Prostate gland (tissue), 2 donors: ENCODE data around the gene FXR1.

ENCODE experiments used
- POLR2A ChIP-seq: fragments of 450-650 bp; IDR thresholded peaks from one replicate; pipeline ENCODE4 v1.6.1; 2016; ENCODE audit warnings: antibody characterized with exemption, mild to moderate bottlenecking
- POLR2AphosphoS5 ChIP-seq: sonication (generic); formaldehyde crosslinking; IDR thresholded peaks from one replicate; pipeline ENCODE4 v1.6.1; 2017; ENCODE audit warnings: antibody characterized with exemption
- TF ChIP-seq, protein P1 (sequence below), 4 experiments: fragments of 200-600 bp in 2 of 4; fragments of 450-650 bp in 2 of 4; sonication (generic) in 2 of 4; IDR thresholded peaks; 1 replicate in 3 of 4; 2 replicates in 1 of 4; pipeline ENCODE4 v1.5.1; 2016 to 2019; ENCODE audit warnings: antibody characterized with exemption in 4 of 4, mild to moderate bottlenecking in 2 of 4, moderate library complexity in 2 of 4

DNA sequence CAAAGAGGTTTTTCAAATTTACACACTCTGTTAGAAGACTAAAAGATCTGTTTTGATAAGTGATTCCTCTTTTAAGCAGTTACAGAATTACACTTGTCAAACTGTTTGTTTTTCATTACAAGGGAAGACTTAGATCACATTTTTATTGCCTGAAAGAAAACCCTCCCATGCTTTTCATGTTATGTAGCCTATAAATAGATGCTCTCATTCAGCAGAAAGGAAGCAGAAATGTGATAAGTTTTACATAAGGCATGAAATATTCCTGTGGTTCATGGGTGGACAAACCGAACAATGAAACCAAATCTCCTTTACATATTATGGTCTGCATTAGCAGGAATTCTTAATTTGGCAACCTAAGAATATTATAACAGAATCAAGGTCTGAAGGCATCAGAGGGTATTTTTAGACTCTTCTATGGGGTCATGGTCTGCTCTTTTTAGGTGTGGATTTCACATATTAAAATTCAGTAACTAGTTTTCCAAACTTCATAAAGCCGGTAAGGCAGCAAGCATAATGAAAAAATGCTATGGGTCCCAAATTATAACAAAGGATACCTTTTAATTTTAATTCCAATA is 37.3 kb upstream of the FXR1 start:
- TF ChIP-seq, protein P1, sequence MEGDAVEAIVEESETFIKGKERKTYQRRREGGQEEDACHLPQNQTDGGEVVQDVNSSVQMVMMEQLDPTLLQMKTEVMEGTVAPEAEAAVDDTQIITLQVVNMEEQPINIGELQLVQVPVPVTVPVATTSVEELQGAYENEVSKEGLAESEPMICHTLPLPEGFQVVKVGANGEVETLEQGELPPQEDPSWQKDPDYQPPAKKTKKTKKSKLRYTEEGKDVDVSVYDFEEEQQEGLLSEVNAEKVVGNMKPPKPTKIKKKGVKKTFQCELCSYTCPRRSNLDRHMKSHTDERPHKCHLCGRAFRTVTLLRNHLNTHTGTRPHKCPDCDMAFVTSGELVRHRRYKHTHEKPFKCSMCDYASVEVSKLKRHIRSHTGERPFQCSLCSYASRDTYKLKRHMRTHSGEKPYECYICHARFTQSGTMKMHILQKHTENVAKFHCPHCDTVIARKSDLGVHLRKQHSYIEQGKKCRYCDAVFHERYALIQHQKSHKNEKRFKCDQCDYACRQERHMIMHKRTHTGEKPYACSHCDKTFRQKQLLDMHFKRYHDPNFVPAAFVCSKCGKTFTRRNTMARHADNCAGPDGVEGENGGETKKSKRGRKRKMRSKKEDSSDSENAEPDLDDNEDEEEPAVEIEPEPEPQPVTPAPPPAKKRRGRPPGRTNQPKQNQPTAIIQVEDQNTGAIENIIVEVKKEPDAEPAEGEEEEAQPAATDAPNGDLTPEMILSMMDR (IDR thresholded peaks at IDR 0.05) = no peak
- TF ChIP-seq POLR2A (no peak), POLR2AphosphoS5 (no peak)
